Astrocyte (in vitro differentiated cells and primary cell): ENCODE data around the gene MYL6B. TPM values are rescaled to one million over a fixed set of nuclear protein-coding genes. Genes with fewer than 3 reads are reported as not detected.
A peak's percentile ranks its signal among the peaks of the same experiment; 100 is the strongest.

Experiments
- DNase-seq: peaks from one replicate; pipeline ENCODE4 v3.0.0-alpha.2; 2010; ENCODE audit warnings: low read depth
- FAIRE-seq: peaks from 2 replicates; lab custom pipeline; 2011; peaks lifted over from hg19 to GRCh38; lab: Jason Lieb, UNC
- H2AFZ ChIP-seq: 2 replicates; pipeline ENCODE4 v1.6.0; 2012; ENCODE audit warnings: low read depth, low read length, inconsistent platforms
- H3K27ac ChIP-seq: 2 replicates; pipeline ENCODE4 v1.5.1; 2011; ENCODE audit warnings: low read depth, low read length, inconsistent platforms
- H3K27me3 ChIP-seq: 2 replicates; pipeline ENCODE4 v1.6.0; 2011; ENCODE audit warnings: low read length, inconsistent platforms; ENCODE audit not compliant: insufficient read depth
- H3K36me3 ChIP-seq: 2 replicates; pipeline ENCODE4 v1.5.1; 2011; ENCODE audit warnings: low read length, inconsistent platforms; ENCODE audit not compliant: insufficient read depth
- H3K4me1 ChIP-seq: 2 replicates; pipeline ENCODE4 v1.5.1; 2011; ENCODE audit warnings: low read length, inconsistent platforms; ENCODE audit not compliant: insufficient read depth
- H3K4me2 ChIP-seq: 2 replicates; pipeline ENCODE4 v1.6.0; 2012; ENCODE audit warnings: low read length, inconsistent platforms
- H3K4me3 ChIP-seq: 2 replicates; pipeline ENCODE4 v1.5.1; 2011; ENCODE audit warnings: low read depth, mild to moderate bottlenecking, low read length, inconsistent platforms; ENCODE audit not compliant: insufficient read depth
- H3K79me2 ChIP-seq: 2 replicates; pipeline ENCODE4 v1.6.0; 2012; ENCODE audit warnings: mild to moderate bottlenecking, low read length, inconsistent platforms; ENCODE audit not compliant: insufficient read depth
- H3K9ac ChIP-seq: 2 replicates; pipeline ENCODE4 v1.6.0; 2012; ENCODE audit warnings: mild to moderate bottlenecking, low read length, inconsistent platforms
- H3K9me3 ChIP-seq: 2 replicates; pipeline ENCODE4 v1.5.1; 2012; ENCODE audit warnings: low read depth, mild to moderate bottlenecking, low read length, inconsistent platforms; ENCODE audit not compliant: insufficient read depth
- H4K20me1 ChIP-seq: 2 replicates; pipeline ENCODE4 v1.6.0; 2012; ENCODE audit warnings: low read length, inconsistent platforms; ENCODE audit not compliant: insufficient read depth
- H3K27ac Mint-ChIP-seq: one replicate; pipeline ENCODE4 v1.8.0; 2021; ENCODE audit warnings: mild to moderate bottlenecking, mixed read lengths; ENCODE audit not compliant: unreplicated experiment
- H3K27me3 Mint-ChIP-seq: one replicate; pipeline ENCODE4 v1.8.0; 2021; ENCODE audit warnings: low read depth, mixed read lengths; ENCODE audit not compliant: unreplicated experiment
- H3K36me3 Mint-ChIP-seq: one replicate; pipeline ENCODE4 v1.8.0; 2021; ENCODE audit warnings: low read depth, mixed read lengths; ENCODE audit not compliant: unreplicated experiment
- H3K4me1 Mint-ChIP-seq: one replicate; pipeline ENCODE4 v1.8.0; 2021; ENCODE audit warnings: low read depth, mixed read lengths; ENCODE audit not compliant: unreplicated experiment
- H3K4me3 Mint-ChIP-seq: one replicate; pipeline ENCODE4 v1.8.0; 2021; ENCODE audit warnings: mild to moderate bottlenecking, moderate library complexity, mixed read lengths; ENCODE audit not compliant: unreplicated experiment
- H3K9me3 Mint-ChIP-seq: one replicate; pipeline ENCODE4 v1.8.0; 2021; ENCODE audit warnings: mild to moderate bottlenecking, mixed read lengths; ENCODE audit not compliant: unreplicated experiment
- CTCF ChIP-seq: IDR thresholded peaks from 2 replicates; pipeline ENCODE4 v1.5.1; 2011; ENCODE audit warnings: low read depth, mild to moderate bottlenecking, inconsistent platforms, low read length, moderate library complexity; ENCODE audit not compliant: insufficient read depth
- EZH2 ChIP-seq: IDR thresholded peaks from 2 replicates; pipeline ENCODE4 v1.6.1; 2012; ENCODE audit warnings: mild to moderate bottlenecking, low read length, inconsistent platforms; ENCODE audit not compliant: insufficient read depth
- total RNA-seq: library from RNA; stranded (reverse); gene quantifications from 2 replicates; pipeline ENCODE4 v1.2.1, GENCODE V29; 2021

Gene MYL6B
- total RNA-seq, 1 donor from 2014 or later, result 118 TPM

- TF ChIP-seq CTCF, result no peak
- peak overlapping the region; percentile 95 for H3K27ac Mint-ChIP-seq
- Histone ChIP-seq H2AFZ (peak overlapping the region; percentile 83), H3K4me2 (peak overlapping the region; percentile 88), H3K4me3 (peak overlapping the region; percentile 90), H3K79me2 (peaks cover 43% of the 10 kb centered on the region), H3K4me1 (no peaks in the 10 kb centered on the region), H3K27me3 (no peaks in the 10 kb centered on the region), H3K9me3 (no peaks in the 10 kb centered on the region), H3K36me3 (peaks cover 13% of the 10 kb centered on the region), H3K9ac (peak overlapping the region; percentile 99), H3K27ac (peak overlapping the region; percentile 85), H4K20me1 (peaks cover 20% of the 10 kb centered on the region)
- peaks cover 12% of the 10 kb centered on the region for H3K4me1 Mint-ChIP-seq
- H3K4me3 Mint-ChIP-seq, result peak overlapping the region; percentile 99
- peaks cover 8% of the 10 kb centered on the region for H3K36me3 Mint-ChIP-seq
- no peaks in the 10 kb centered on the region for H3K9me3 Mint-ChIP-seq
- DNase-seq, result no peak
- H3K27me3 Mint-ChIP-seq, result no peaks in the 10 kb centered on the region
- FAIRE-seq, result no peak
Observed at GRCh38 chr12:56103823-56104108, 48.6 kb upstream of the MYL6B start.

DNA sequence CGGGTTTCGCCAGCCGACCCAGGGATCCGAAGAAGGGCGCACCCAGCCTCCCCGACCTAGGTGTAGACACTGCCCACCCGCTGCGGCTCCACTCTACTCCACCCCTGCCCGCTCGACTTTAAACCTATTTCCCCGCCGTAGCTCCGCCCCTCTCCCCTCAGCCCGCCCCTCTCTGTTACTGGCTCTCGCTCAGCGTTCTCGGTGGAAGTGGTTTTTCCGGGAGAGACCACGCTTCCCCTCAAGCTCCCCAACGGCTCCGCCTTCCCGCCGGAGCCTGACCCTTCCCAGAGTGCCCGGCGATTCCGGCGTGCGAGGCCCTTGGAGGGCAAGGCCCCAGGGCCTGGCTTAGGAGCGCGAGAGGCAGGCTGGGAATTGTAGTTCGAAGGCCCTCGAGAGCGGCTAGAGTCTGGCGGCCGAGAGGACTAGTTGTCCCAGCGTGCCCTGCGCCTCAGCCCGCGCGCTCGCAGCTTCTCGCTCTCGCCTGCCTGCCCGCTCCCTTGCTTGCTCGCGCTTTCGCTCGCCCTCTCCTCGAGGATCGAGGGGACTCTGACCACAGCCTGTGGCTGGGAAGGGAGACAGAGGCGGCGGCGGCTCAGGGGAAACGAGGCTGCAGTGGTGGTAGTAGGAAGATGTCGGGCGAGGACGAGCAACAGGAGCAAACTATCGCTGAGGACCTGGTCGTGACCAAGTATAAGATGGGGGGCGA, 48.1 kb upstream of the MYL6B start, which contains the start of gene PA2G4:
Gene PA2G4 (plus strand): TSS at position 451 of the 706 bp plus-strand sequence. CDS start 179 bp downstream, at position 630.
- Histone ChIP-seq H3K9ac (peak within 1 kb of the TSS; percentile 99), H3K27me3 (no peaks in the 10 kb centered on the region), H3K36me3 (peaks cover 13% of the 10 kb centered on the region), H3K27ac (peak within 1 kb of the TSS; percentile 85), H3K9me3 (no peaks in the 10 kb centered on the region), H3K4me1 (no peaks in the 10 kb centered on the region), H3K4me2 (peak within 1 kb of the TSS; percentile 88), H3K79me2 (peaks cover 43% of the 10 kb centered on the region), H3K4me3 (peak within 1 kb of the TSS; percentile 90), H2AFZ (peak within 1 kb of the TSS; percentile 92), H4K20me1 (peaks cover 20% of the 10 kb centered on the region)
- peak within 1 kb of the TSS; percentile 99 for H3K4me3 Mint-ChIP-seq
- peaks cover 12% of the 10 kb centered on the region for H3K4me1 Mint-ChIP-seq
- H3K9me3 Mint-ChIP-seq, result no peaks in the 10 kb centered on the region
- no peak for TF ChIP-seq CTCF
- TF ChIP-seq EZH2, result no peak
- H3K27me3 Mint-ChIP-seq, result no peaks in the 10 kb centered on the region
- peak within 1 kb of the TSS; percentile 95 for H3K27ac Mint-ChIP-seq
- FAIRE-seq (no peak), DNase-seq (peak; percentile 97)
- peaks cover 8% of the 10 kb centered on the region for H3K36me3 Mint-ChIP-seq

DNA sequence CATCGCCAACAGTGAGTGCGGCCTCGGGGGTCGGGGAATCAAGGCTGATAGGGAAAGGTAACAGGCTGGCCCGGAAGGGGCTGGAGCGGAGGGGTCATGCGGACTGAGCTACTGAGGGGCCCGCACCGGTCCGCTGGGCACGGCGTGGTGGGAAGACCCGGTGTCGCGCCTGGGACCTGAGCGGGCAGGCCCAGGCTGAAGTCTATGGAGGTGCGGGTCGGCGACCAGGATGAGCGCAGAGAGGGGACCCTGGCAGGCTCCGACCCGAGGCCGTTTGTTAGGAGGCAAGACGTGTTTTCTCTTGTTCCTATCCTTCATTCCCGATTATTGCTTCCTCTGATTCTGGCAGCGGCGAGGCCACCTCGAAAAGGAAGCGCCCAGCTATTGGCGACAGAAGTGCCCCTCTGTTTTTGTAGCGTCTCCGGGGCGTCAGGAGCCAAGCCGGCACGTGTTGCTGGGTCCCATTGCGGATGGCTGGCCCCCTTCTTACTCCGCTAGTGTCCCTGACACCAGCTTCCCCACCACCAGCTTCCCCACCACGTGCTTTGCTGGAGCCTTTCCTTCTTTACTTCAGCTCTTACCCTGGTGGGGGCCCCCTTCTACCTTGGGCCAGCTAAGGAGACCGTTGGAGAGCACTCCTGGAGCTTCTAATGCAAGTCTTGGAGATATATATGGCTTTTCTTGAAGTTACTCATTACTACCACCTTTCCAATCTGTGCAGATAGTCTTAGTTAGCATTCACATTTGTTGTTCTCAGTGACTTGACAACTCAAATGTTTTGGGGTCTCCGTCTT, 47.4 kb upstream of the MYL6B start:
- FAIRE-seq, result no peak

More for the DNA sequence above, 47.4 kb upstream of the MYL6B start:
- no peaks in the 10 kb centered on the region for H3K27me3 Mint-ChIP-seq
- DNase-seq, result no peak
- H3K9me3 Mint-ChIP-seq, result no peaks in the 10 kb centered on the region
- Histone ChIP-seq H3K4me3 (peak overlapping the region; percentile 90), H3K9ac (peak overlapping the region; percentile 99), H3K27ac (peak overlapping the region; percentile 85), H3K36me3 (peaks cover 18% of the 10 kb centered on the region), H3K4me1 (no peaks in the 10 kb centered on the region), H3K9me3 (no peaks in the 10 kb centered on the region), H2AFZ (peak overlapping the region; percentile 92), H3K79me2 (peaks cover 43% of the 10 kb centered on the region), H3K4me2 (peak overlapping the region; percentile 88), H3K27me3 (no peaks in the 10 kb centered on the region), H4K20me1 (peaks cover 20% of the 10 kb centered on the region)
- peaks cover 12% of the 10 kb centered on the region for H3K4me1 Mint-ChIP-seq
- H3K27ac Mint-ChIP-seq, result peak overlapping the region; percentile 95
- H3K36me3 Mint-ChIP-seq, result peaks cover 10% of the 10 kb centered on the region
- H3K4me3 Mint-ChIP-seq, result peak overlapping the region; percentile 99
- TF ChIP-seq CTCF (no peak), EZH2 (no peak)
